A673 (cell line): ENCODE results near the gene WDFY3.

ENCODE experiments used
- CTCF ChIP-seq: fragments of 300-800, 200-600 bp; sonication (generic); conservative IDR thresholded peaks from 2 replicates; pipeline ENCODE4 v1.5.1; 2017; ENCODE audit warnings: low read depth, mild to moderate bottlenecking, antibody characterized with exemption, low read length, moderate library complexity, mixed read lengths
- EZH2 ChIP-seq: fragments of 200-600 bp; sonication (generic); IDR thresholded peaks from 2 replicates; pipeline ENCODE4 v1.6.1; 2017; ENCODE audit warnings: borderline replicate concordance, low read depth, mild to moderate bottlenecking, mixed read lengths, antibody characterized with exemption, low read length; ENCODE audit not compliant: poor library complexity, severe bottlenecking

GRCh38 chr4:84733343-84734033 is 233.0 kb downstream of the WDFY3 start:
- TF ChIP-seq CTCF (no peak), EZH2 (no peak)
